ENCODE measurements around the gene WNT7B. TPM values are rescaled to one million over a fixed set of nuclear protein-coding genes. Genes with fewer than 3 reads are reported as not detected.

WNT7B gene
- total and polyA plus RNA-seq, 2 of the 8 experiments (the other 6 are each of a cell fraction or from before 2014, with no cell fraction given): 0.14 to 0.24 TPM

DNA sequence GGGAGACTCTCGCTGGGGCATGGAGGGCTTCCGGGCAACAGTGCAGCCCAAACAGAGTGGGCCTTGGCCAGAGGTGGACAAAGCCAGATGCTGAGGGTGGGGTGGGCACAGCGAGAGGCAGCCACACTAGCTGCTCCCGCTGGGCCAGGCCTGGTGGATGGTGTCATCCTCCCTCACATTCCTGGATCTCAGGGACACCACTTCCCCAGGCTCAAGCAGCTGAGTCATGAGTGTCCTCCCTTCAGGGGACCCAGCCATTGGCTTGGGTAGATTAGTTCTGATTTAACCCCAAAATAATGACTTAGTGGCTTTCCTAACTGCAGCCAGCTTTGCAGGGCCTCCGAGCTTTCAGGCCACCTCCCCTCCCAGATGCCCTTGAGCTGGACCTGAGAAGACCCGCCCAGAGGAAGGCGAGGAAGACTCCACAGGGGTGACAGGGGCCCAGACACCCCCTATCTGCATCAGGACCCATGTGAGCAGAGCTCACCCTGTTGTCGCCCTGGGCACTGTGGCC is 25.9 kb upstream of the WNT7B start:
- Histone ChIP-seq H2AFZ (ENCODE audit: low read length) (no peak overlapping the region), H2BK5ac (ENCODE audit: low read depth, low read length) (no peak overlapping the region), H2BK15ac (ENCODE audit: low read length) (peak overlapping the region; percentile 88; the same call in 1 of the 2 replicates), H2AK5ac (ENCODE audit: low read depth, low read length) (no peak overlapping the region), H2BK20ac (ENCODE audit: low read length) (no peak overlapping the region), H2BK12ac (ENCODE audit: low read depth, low read length) (0 out of 2 replicates have a peak overlapping the region, but pooled peaks have one; percentile 17), H3K4me3 (ENCODE audit: extremely low read depth in 1 of 4, insufficient read depth in 2 of 4, low read depth in 3 of 4, low read length in 4 of 4) (no peak overlapping the region), H3K79me2 (ENCODE audit: control insufficient read depth in 1 of 2, insufficient read depth in 2 of 2, low read length in 2 of 2) (no peaks in the 10 kb centered on the region), H2BK120ac (replicated peaks; ENCODE audit: low read depth, low read length) (no peak overlapping the region), H4K20me1 (replicated peaks in 1 of 2; ENCODE audit: control insufficient read depth in 1 of 2, insufficient read depth in 2 of 2, low read length in 2 of 2) (no peaks in the 10 kb centered on the region), H4K8ac (ENCODE audit: extremely low read depth, insufficient read depth, low read length) (no peak overlapping the region), H3K4ac (replicated peaks; ENCODE audit: insufficient read length, low read depth, low read length) (peak overlapping the region; percentile 38), H3K9me3 (ENCODE audit: insufficient read depth in 2 of 2, low read depth in 1 of 2, low read length in 1 of 2) (no peaks in the 10 kb centered on the region), H3K36me3 (ENCODE audit: control insufficient read depth in 2 of 4, insufficient read depth in 4 of 4, low read length in 3 of 4) (no peaks in the 10 kb centered on the region), H3K14ac (ENCODE audit: insufficient read length) (no peak overlapping the region), H4K5ac (ENCODE audit: insufficient read length, low read depth, low read length) (no peak overlapping the region), H3K23ac (ENCODE audit: insufficient read length) (no peak overlapping the region), H3K27me3 (replicated peaks in 1 of 4; ENCODE audit: control insufficient read depth in 3 of 4, extremely low read depth in 1 of 4, insufficient read depth in 3 of 4, low read length in 3 of 4) (no peaks in the 10 kb centered on the region), H3K23me2 (ENCODE audit: low read depth, low read length) (no peaks in the 10 kb centered on the region), H3K27ac (ENCODE audit: low read depth, low read length) (no peak overlapping the region), H3K18ac (ENCODE audit: extremely low read depth, low read length) (no peak overlapping the region), H3K4me1 (replicated peaks in 1 of 4; ENCODE audit: control insufficient read depth in 3 of 4, insufficient read depth in 4 of 4, low read length in 3 of 4) (peaks cover 0 to 2% (median 0%) of the 10 kb centered on the region in 4 experiments; a peak in 2 of 7 replicates), H3K56ac (replicated peaks; ENCODE audit: insufficient read length, low read depth, low read length) (no peak overlapping the region), H3K9ac (replicated peaks in 1 of 4; ENCODE audit: extremely low read depth in 1 of 4, low read depth in 3 of 4, low read length in 3 of 4) (no peak overlapping the region), H4K91ac (replicated peaks; ENCODE audit: insufficient read length, low read length) (no peak overlapping the region), H3K79me1 (ENCODE audit: low read depth, low read length) (no peaks in the 10 kb centered on the region), H3K4me2 (ENCODE audit: insufficient read depth in 1 of 2, low read depth in 2 of 2, low read length in 2 of 2) (no peak overlapping the region)
- FAIRE-seq (no peak), DNase-seq (ENCODE audit: low read depth in 1 of 2, low spot score in 2 of 2) (no peak)
- ChIA-PET CTCF (ENCODE audit: partially characterized antibody) (interaction anchor here (0.7 to 6.1 kb wide), 12 partner anchors 10 to 119 kb away, joined by 3 to 35 read pairs (median 4); no protein-coding TSS in a partner anchor), POLR2A (ENCODE audit: partially characterized antibody) (no interaction called here)
- TF ChIP-seq KDM5A (IDR thresholded peaks at IDR 0.05; ENCODE audit: low read length) (no peak), BRCA1 (IDR thresholded peaks at IDR 0.05; ENCODE audit: low read depth, low read length) (no peak), TEAD4 (IDR thresholded peaks at IDR 0.05; ENCODE audit: low read depth, low read length) (no peak), SRF (IDR thresholded peaks at IDR 0.05; ENCODE audit: low read depth, low read length) (no peak), BACH1 (IDR thresholded peaks at IDR 0.05; ENCODE audit: low read length) (no peak), SP1 (IDR thresholded peaks at IDR 0.05; ENCODE audit: low read depth, low read length) (no peak), BCL11A (IDR thresholded peaks at IDR 0.05; ENCODE audit: low read depth in 2 of 2, low read length in 2 of 2) (no peak), NANOG (IDR thresholded peaks at IDR 0.05; ENCODE audit: insufficient read depth, low read depth, low read length, poor library complexity, severe bottlenecking) (no peak), HDAC6 (IDR thresholded peaks at IDR 0.05; ENCODE audit: low read depth, low read length) (no peak)
- TF ChIP-seq, protein P1, sequence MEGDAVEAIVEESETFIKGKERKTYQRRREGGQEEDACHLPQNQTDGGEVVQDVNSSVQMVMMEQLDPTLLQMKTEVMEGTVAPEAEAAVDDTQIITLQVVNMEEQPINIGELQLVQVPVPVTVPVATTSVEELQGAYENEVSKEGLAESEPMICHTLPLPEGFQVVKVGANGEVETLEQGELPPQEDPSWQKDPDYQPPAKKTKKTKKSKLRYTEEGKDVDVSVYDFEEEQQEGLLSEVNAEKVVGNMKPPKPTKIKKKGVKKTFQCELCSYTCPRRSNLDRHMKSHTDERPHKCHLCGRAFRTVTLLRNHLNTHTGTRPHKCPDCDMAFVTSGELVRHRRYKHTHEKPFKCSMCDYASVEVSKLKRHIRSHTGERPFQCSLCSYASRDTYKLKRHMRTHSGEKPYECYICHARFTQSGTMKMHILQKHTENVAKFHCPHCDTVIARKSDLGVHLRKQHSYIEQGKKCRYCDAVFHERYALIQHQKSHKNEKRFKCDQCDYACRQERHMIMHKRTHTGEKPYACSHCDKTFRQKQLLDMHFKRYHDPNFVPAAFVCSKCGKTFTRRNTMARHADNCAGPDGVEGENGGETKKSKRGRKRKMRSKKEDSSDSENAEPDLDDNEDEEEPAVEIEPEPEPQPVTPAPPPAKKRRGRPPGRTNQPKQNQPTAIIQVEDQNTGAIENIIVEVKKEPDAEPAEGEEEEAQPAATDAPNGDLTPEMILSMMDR (IDR thresholded peaks at IDR 0.05; ENCODE audit: control extremely low read depth in 1 of 3, insufficient read depth in 1 of 3, low read depth in 1 of 3, low read length in 3 of 3): no peak
- WGBS, 2 experiments (ENCODE audit: extremely low coverage in 1 of 2, insufficient coverage in 1 of 2, insufficient read length in 1 of 2, insufficient replicate concordance in 2 of 2, low coverage in 1 of 2, low lambda C conversion rate in 2 of 2, missing lambda C conversion rate in 1 of 2): 85% methylated on average over 8 of the region's 8 CpGs; no CpG with 5 or more reads in 1 of the 2 experiments
